Prostate gland (tissue), 2 donors: ENCODE measurements around the gene CAMKK2.

Source experiments
- POLR2A ChIP-seq: fragments of 450-650 bp; IDR thresholded peaks from one replicate; pipeline ENCODE4 v1.6.1; 2016; ENCODE audit warnings: antibody characterized with exemption, mild to moderate bottlenecking
- POLR2AphosphoS5 ChIP-seq: sonication (generic); formaldehyde crosslinking; IDR thresholded peaks from one replicate; pipeline ENCODE4 v1.6.1; 2017; ENCODE audit warnings: antibody characterized with exemption
- TF ChIP-seq, protein P1 (sequence below), 4 experiments: fragments of 200-600 bp in 2 of 4; fragments of 450-650 bp in 2 of 4; sonication (generic) in 2 of 4; IDR thresholded peaks; 1 replicate in 3 of 4; 2 replicates in 1 of 4; pipeline ENCODE4 v1.5.1; 2016 to 2019; ENCODE audit warnings: antibody characterized with exemption in 4 of 4, mild to moderate bottlenecking in 2 of 4, moderate library complexity in 2 of 4

DNA sequence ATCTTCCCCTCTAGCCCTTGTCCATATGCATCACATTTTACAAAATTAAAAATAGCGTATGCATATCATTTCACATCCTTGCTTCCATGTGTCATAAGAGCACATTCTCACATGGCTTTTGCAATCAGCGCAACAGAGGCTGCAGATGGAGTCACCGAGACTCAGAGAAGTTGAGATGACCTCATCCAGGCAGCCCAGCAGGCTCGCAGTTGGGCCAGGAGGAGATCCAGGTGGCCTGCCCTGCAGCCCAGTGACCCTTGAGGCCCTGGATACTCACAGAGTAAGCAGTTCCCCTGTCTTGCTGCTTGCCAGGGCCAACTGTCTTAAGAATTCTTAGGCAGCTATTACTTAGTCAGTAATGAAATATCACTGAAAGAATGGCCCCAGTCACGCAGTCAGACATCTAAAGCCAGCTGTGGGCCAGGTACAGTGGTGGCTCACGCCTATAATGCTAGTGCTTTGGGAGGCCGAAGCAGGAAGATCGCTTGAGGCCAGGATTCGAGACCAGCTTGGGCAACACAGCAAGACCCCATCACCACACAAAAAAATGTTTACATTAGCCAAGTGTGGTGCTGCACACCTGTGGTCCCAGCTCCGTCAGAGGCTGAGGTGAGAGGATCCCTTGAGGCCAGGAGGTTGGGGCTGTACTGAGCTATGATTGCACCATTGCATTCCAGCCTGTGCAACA is 9.1 kb downstream of the CAMKK2 start:
- TF ChIP-seq, protein P1, sequence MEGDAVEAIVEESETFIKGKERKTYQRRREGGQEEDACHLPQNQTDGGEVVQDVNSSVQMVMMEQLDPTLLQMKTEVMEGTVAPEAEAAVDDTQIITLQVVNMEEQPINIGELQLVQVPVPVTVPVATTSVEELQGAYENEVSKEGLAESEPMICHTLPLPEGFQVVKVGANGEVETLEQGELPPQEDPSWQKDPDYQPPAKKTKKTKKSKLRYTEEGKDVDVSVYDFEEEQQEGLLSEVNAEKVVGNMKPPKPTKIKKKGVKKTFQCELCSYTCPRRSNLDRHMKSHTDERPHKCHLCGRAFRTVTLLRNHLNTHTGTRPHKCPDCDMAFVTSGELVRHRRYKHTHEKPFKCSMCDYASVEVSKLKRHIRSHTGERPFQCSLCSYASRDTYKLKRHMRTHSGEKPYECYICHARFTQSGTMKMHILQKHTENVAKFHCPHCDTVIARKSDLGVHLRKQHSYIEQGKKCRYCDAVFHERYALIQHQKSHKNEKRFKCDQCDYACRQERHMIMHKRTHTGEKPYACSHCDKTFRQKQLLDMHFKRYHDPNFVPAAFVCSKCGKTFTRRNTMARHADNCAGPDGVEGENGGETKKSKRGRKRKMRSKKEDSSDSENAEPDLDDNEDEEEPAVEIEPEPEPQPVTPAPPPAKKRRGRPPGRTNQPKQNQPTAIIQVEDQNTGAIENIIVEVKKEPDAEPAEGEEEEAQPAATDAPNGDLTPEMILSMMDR (IDR thresholded peaks at IDR 0.05): no peak
- TF ChIP-seq POLR2A (no peak), POLR2AphosphoS5 (no peak)
